K562 (cell line): ENCODE data around the gene NTM. TPM values are rescaled to one million over a fixed set of nuclear protein-coding genes. Genes with fewer than 3 reads are reported as not detected.

Source experiments
- ATAC-seq: fragments of 200-7000 bp; cut with Tn5 transposase; 3 replicates; pipeline ENCODE4 v1.9.1; 2020; ENCODE audit warnings: moderate library complexity
- BruUV-seq: library from RNA; stranded (reverse); fragments of 400-500 nt; replicated peaks from 2 replicates; lab custom pipeline; 2021; lab: Mats Ljungman, UMichigan
- CTCF ChIA-PET: fragments of 300-600 bp; formaldehyde crosslinking; extraction: SDS; loops from one replicate; lab custom pipeline; 2021; ENCODE audit warnings: low intra/inter-chr PET ratio; lab: Yijun Ruan, JAX
- POLR2A ChIA-PET: fragments of 300-600, 350-650 bp; sonication (Branson Sonifier 250); formaldehyde crosslinking; extraction: SDS; loops from one replicate; lab custom pipeline; 2021; ENCODE audit warnings: antibody characterized with exemption, inconsistent platforms; lab: Yijun Ruan, JAX
- DNase-seq, 4 experiments: peaks; one replicate each; pipeline versions ENCODE4 v3.0.0 to v3.0.0-alpha.2; 2011 to 2018; ENCODE audit warnings: low spot score in 3 of 4, mixed read lengths in 3 of 4; ENCODE audit errors: extremely low read depth in 1 of 4
- FAIRE-seq: peaks from 2 replicates; lab custom pipeline; 2011; peaks lifted over from hg19 to GRCh38; lab: Jason Lieb, UNC
- H2AFZ ChIP-seq: 2 replicates; pipeline ENCODE4 v1.6.0; 2011; ENCODE audit warnings: low read depth, low read length, control low read depth, inconsistent platforms
- H3K27ac ChIP-seq: fragments of 200-600 bp; 3 replicates; pipeline ENCODE4 v1.8.0; 2011; ENCODE audit warnings: low read depth, mild to moderate bottlenecking, control low read depth, inconsistent platforms, low read length, moderate library complexity, mixed read lengths; ENCODE audit errors: extremely low read depth
- H3K27me3 ChIP-seq, 2 experiments: fragments of 300-600 bp in 1 of 2; 2 replicates in 1 of 2; 3 replicates in 1 of 2; pipeline versions ENCODE4 v1.6.0 to v1.8.0; 2011; ENCODE audit warnings: inconsistent platforms in 2 of 2, low read length in 2 of 2, mild to moderate bottlenecking in 1 of 2, mixed read lengths in 1 of 2, moderate library complexity in 1 of 2; ENCODE audit not compliant: control insufficient read depth in 2 of 2, insufficient read depth in 2 of 2
- H3K36me3 ChIP-seq: fragments of 300-600 bp; 3 replicates; pipeline ENCODE4 v1.8.0; 2011; ENCODE audit warnings: mild to moderate bottlenecking, low read length, inconsistent platforms; ENCODE audit not compliant: control insufficient read depth, insufficient read depth
- H3K4me1 ChIP-seq, 2 experiments: fragments of 200-600 bp in 1 of 2; replicated peaks in 1 of 2; 2 replicates in 1 of 2; 3 replicates in 1 of 2; pipeline versions ENCODE4 v1.5.1 to v1.8.0; 2011; ENCODE audit warnings: inconsistent platforms in 2 of 2, low read length in 2 of 2, mild to moderate bottlenecking in 1 of 2, mixed read lengths in 1 of 2, moderate library complexity in 1 of 2; ENCODE audit not compliant: control insufficient read depth in 2 of 2, insufficient read depth in 2 of 2
- H3K4me2 ChIP-seq: 2 replicates; pipeline ENCODE4 v1.6.1; 2011; ENCODE audit warnings: low read length, control low read depth, inconsistent platforms, mixed read lengths; ENCODE audit not compliant: insufficient read depth
- H3K4me3 ChIP-seq: fragments of 200-600 bp; sonication (generic), shearing (Covaris generic); 2 replicates; pipeline ENCODE4 v1.5.1; 2016; ENCODE audit warnings: control low read depth, inconsistent platforms
- H3K79me2 ChIP-seq: fragments of 200-600 bp; 3 replicates; pipeline ENCODE4 v1.8.0; 2011; ENCODE audit warnings: low read length, inconsistent platforms; ENCODE audit not compliant: control insufficient read depth, insufficient read depth
- H3K9ac ChIP-seq, 2 experiments: 2 replicates each; pipeline versions ENCODE4 v1.6.0 to v1.6.1; 2011; ENCODE audit warnings: low read depth in 2 of 2, low read length in 2 of 2, control low read depth in 1 of 2, inconsistent platforms in 1 of 2, mild to moderate bottlenecking in 1 of 2, mixed read lengths in 1 of 2; ENCODE audit not compliant: insufficient read depth in 1 of 2
- H3K9me1 ChIP-seq: one replicate; pipeline ENCODE4 v1.6.0; 2011; ENCODE audit warnings: inconsistent platforms, mild to moderate bottlenecking, low read length, moderate library complexity; ENCODE audit not compliant: control insufficient read depth, insufficient read depth
- H3K9me3 ChIP-seq: replicated peaks from 2 replicates; pipeline ENCODE4 v1.5.1; 2011; ENCODE audit warnings: low read depth, low read length, inconsistent platforms; ENCODE audit not compliant: control insufficient read depth, insufficient read depth
- H4K20me1 ChIP-seq: replicated peaks from 2 replicates; pipeline ENCODE4 v1.6.1; 2011; ENCODE audit warnings: low read length, inconsistent platforms, mixed read lengths; ENCODE audit not compliant: control insufficient read depth, insufficient read depth
- ARID1B ChIP-seq: fragments of 450-650 bp; IDR thresholded peaks from 2 replicates; pipeline ENCODE4 v1.6.1; 2016; ENCODE audit warnings: antibody characterized with exemption, mild to moderate bottlenecking, inconsistent platforms
- CSDE1 ChIP-seq, 2 experiments: fragments of 450-650 bp; IDR thresholded peaks; 2 replicates each; pipeline ENCODE4 v1.6.1; 2016; ENCODE audit warnings: mild to moderate bottlenecking in 1 of 2
- HLTF ChIP-seq: fragments of 450-650 bp; IDR thresholded peaks from 2 replicates; pipeline ENCODE4 v1.6.1; 2016
- HMG20B ChIP-seq: fragments of 250-450 bp; sonication (Bioruptor Pico); IDR thresholded peaks from 2 replicates; pipeline ENCODE4 v1.5.0; 2021; ENCODE audit warnings: mild to moderate bottlenecking
- MAZ ChIP-seq, 2 experiments: fragments of 450-650 bp in 1 of 2; sonication (generic) in 1 of 2; formaldehyde crosslinking; IDR thresholded peaks in 1 of 2; conservative IDR thresholded peaks in 1 of 2; 2 replicates each; pipeline versions ENCODE4 v1.4.0 to v1.5.0; 2020; ENCODE audit warnings: mild to moderate bottlenecking in 1 of 2, missing genetic modification reagents in 1 of 2
- PCBP2 ChIP-seq: fragments of 200-400 bp; formaldehyde crosslinking; IDR thresholded peaks from 2 replicates; pipeline ENCODE4 v1.6.1; 2018; ENCODE audit warnings: low read length, low read depth, mild to moderate bottlenecking, moderate library complexity; ENCODE audit not compliant: poor library complexity, severe bottlenecking
- RFX1 ChIP-seq: fragments of 450-650 bp; IDR thresholded peaks from 2 replicates; pipeline ENCODE4 v1.6.1; 2016; ENCODE audit warnings: mild to moderate bottlenecking, moderate library complexity
- TARDBP ChIP-seq: fragments of 450-650 bp; IDR thresholded peaks from 2 replicates; pipeline ENCODE4 v1.6.1; 2016
- ZKSCAN8 ChIP-seq: fragments of 200-800 bp; sonication (Bioruptor generic); IDR thresholded peaks from 2 replicates; pipeline ENCODE4 v1.6.1; 2016; ENCODE audit warnings: missing genetic modification characterization, missing compliant biosample characterization
- ZNF311 ChIP-seq: fragments of 250-450 bp; sonication (Bioruptor Pico); IDR thresholded peaks from 2 replicates; pipeline ENCODE4 v1.4.0; 2020; ENCODE audit warnings: mild to moderate bottlenecking, moderate library complexity
- WGBS: fragments of 100-300 bp; shearing (Covaris generic); methylation state at CpG from one replicate; pipeline ENCODE4 v1.1.6; 2016; ENCODE audit warnings: low coverage, mixed read lengths; ENCODE audit not compliant: insufficient coverage; ENCODE audit errors: missing lambda C conversion rate; 5-methylcytosine and 5-hydroxymethylcytosine counted together
- in situ Hi-C: fragments of 300-500 bp; cut with MboI; formaldehyde crosslinking; loops from 4 replicates; pipeline ENCODE4 v1.15.0; 2018; ENCODE audit warnings: inconsistent platforms, mixed read lengths
- intact Hi-C: fragments of 100-400 bp; cut with micrococcal nuclease; formaldehyde crosslinking; loops from 2 replicates; pipeline ENCODE4 v1.14.2; 2022
- polyA plus RNA-seq, 8 experiments: library from polyadenylated mRNA; depleted of rRNA in 4 of 8; stranded (reverse) in 5 of 8; unstranded in 3 of 8; fragments of >200 nt; fragmentation: Nextera tagmentation in 2 of 8; fragmentation: Illumina TruSeq in 1 of 8; extraction: Ambion mirVana in 2 of 8; extraction: Trizol in 1 of 8; gene quantifications; 2 replicates each; pipeline versions ENCODE4 v1.2.1 to v1.2.3, GENCODE V29; 2011 to 2014; ENCODE audit warnings: inconsistent platforms in 1 of 8, missing spikeins in 1 of 8
- total RNA-seq, 7 experiments: library from RNA; depleted of rRNA in 6 of 7; stranded (reverse); fragments of >200 nt in 6 of 7; fragmentation: Illumina TruSeq in 2 of 7; extraction: Trizol in 2 of 7; gene quantifications; 2 replicates each; pipeline versions ENCODE4 v1.2.1 to v1.2.3, GENCODE V29; 2011 to 2021; ENCODE audit warnings: low replicate concordance in 1 of 7
- TF ChIP-seq, protein P1 (sequence below), 3 experiments: fragments of 200-800 bp in 1 of 3; fragments of 250-450 bp in 1 of 3; fragments of 450-650 bp in 1 of 3; sonication (Bioruptor Pico) in 1 of 3; sonication (Bioruptor generic) in 1 of 3; formaldehyde crosslinking in 1 of 3; IDR thresholded peaks; 2 replicates each; pipeline versions ENCODE4 v1.6.1 to v1.8.0; 2016 to 2022; ENCODE audit warnings: mild to moderate bottlenecking in 2 of 3, missing genetic modification characterization in 2 of 3, missing compliant biosample characterization in 1 of 3, moderate library complexity in 1 of 3

The NTM gene
- total and polyA plus RNA-seq, 9 of the 15 experiments (the other 6 are each of a cell fraction or from before 2014, with no cell fraction given): not detected

DNA sequence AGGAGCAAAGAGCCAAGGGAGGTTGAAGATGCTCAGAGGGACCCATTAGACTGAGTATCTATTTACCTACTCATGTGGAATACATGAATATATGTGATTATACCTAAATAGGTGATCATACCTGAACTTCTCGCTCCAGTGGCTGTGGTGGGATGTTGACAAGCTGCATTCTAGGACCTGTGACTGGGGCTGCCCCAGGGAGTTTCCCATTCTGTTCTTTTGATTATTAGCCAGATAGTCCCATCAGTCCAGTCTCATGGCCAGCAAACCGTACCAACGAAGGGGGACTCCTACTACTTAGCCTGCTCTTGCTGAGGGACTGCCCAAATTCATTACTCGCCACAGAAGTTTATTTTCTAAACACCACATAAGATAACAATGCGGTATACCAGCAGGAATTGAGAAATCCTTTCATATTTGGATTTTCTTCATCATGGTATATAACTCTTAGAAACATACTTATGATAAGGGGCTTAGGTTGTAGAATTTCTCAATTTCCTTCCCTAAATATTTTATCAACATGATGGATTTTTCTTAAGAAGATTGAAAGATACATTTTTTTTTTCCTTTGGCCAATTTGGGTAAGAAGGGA lies 273.9 kb downstream of the NTM start:
- H3K9me1 ChIP-seq: no peaks in the 10 kb centered on the region
- no peak for FAIRE-seq
- no peak overlapping the region for H2AFZ ChIP-seq
- H3K36me3 ChIP-seq: no peaks in the 10 kb centered on the region
- H3K27me3 ChIP-seq: no peaks in the 10 kb centered on the region
- H3K9me3 ChIP-seq: no peaks in the 10 kb centered on the region
- no peaks in the 10 kb centered on the region for H3K4me1 ChIP-seq
- H4K20me1 ChIP-seq: no peaks in the 10 kb centered on the region
- H3K9ac ChIP-seq: no peak overlapping the region
- no peak overlapping the region for H3K27ac ChIP-seq
- intact Hi-C loops: no loop called here
- ChIA-PET CTCF (no interaction called here), POLR2A (no interaction called here)
- in situ Hi-C loops: no loop called here
- no peak overlapping the region for H3K4me3 ChIP-seq
- no peak overlapping the region for H3K4me2 ChIP-seq
- TF ChIP-seq RFX1: no peak
- no peak for TF ChIP-seq ZNF311 (CRISPR knock-in tag)
- TF ChIP-seq MAZ (CRISPR knock-in tag; conservative IDR thresholded peaks at IDR 0.05 in 1 of 2, IDR thresholded peaks at IDR 0.05 in 1 of 2): no peak
- TF ChIP-seq PCBP2: no peak
- no peak for TF ChIP-seq TARDBP
- TF ChIP-seq HMG20B (CRISPR knock-in tag): no peak
- no peak for TF ChIP-seq HLTF
- TF ChIP-seq CSDE1 (IDR thresholded peaks at IDR 0.05): no peak
- TF ChIP-seq, protein P1, sequence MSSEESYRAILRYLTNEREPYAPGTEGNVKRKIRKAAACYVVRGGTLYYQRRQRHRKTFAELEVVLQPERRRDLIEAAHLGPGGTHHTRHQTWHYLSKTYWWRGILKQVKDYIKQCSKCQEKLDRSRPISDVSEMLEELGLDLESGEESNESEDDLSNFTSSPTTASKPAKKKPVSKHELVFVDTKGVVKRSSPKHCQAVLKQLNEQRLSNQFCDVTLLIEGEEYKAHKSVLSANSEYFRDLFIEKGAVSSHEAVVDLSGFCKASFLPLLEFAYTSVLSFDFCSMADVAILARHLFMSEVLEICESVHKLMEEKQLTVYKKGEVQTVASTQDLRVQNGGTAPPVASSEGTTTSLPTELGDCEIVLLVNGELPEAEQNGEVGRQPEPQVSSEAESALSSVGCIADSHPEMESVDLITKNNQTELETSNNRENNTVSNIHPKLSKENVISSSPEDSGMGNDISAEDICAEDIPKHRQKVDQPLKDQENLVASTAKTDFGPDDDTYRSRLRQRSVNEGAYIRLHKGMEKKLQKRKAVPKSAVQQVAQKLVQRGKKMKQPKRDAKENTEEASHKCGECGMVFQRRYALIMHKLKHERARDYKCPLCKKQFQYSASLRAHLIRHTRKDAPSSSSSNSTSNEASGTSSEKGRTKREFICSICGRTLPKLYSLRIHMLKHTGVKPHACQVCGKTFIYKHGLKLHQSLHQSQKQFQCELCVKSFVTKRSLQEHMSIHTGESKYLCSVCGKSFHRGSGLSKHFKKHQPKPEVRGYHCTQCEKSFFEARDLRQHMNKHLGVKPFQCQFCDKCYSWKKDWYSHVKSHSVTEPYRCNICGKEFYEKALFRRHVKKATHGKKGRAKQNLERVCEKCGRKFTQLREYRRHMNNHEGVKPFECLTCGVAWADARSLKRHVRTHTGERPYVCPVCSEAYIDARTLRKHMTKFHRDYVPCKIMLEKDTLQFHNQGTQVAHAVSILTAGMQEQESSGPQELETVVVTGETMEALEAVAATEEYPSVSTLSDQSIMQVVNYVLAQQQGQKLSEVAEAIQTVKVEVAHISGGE (CRISPR knock-in tag; IDR thresholded peaks at IDR 0.05): no peak
- no peak for TF ChIP-seq ARID1B
- TF ChIP-seq ZKSCAN8: no peak
- DNase-seq: no peak
- 2% methylated on average over 5 of the region's 5 CpGs for WGBS
- no peak for ATAC-seq
- H3K79me2 ChIP-seq: no peaks in the 10 kb centered on the region
- no TSS peak for BruUV-seq
